Uterus (tissue), 2 donors: ENCODE results near the gene MAP7D2.

Experiments used
- POLR2A ChIP-seq, 2 donors: fragments of 450-650 bp; IDR thresholded peaks; one replicate each; pipeline ENCODE4 v1.6.1; 2016; ENCODE audit warnings: antibody characterized with exemption in 2 of 2, mild to moderate bottlenecking in 1 of 2, moderate library complexity in 1 of 2
- TF ChIP-seq, protein P1 (sequence below), 4 experiments: fragments of 200-600 bp in 2 of 4; fragments of 450-650 bp in 2 of 4; sonication (generic) in 2 of 4; IDR thresholded peaks; one replicate each; pipeline ENCODE4 v1.5.1; 2016 to 2019; ENCODE audit warnings: antibody characterized with exemption in 4 of 4, mild to moderate bottlenecking in 2 of 4, moderate library complexity in 1 of 4

DNA sequence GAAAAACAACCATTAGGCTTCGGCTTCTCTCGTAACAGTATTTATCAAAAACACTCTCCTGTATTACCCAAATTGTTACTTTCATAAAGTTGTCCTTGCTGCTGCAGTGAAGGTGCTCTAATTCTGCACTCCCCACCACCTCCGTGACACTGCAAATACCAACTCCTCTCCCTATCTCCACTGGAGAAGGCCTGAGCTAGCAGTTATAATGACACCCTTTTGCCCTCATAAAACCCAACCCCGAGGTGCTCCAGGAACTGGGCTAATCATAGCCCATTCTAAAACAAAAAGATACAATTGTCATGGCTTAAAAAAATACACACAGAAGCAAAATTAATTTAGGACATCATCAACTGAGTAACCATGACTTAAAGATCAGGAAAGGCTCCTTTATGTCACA is 59.2 kb downstream of the MAP7D2 start:
- TF ChIP-seq, protein P1, sequence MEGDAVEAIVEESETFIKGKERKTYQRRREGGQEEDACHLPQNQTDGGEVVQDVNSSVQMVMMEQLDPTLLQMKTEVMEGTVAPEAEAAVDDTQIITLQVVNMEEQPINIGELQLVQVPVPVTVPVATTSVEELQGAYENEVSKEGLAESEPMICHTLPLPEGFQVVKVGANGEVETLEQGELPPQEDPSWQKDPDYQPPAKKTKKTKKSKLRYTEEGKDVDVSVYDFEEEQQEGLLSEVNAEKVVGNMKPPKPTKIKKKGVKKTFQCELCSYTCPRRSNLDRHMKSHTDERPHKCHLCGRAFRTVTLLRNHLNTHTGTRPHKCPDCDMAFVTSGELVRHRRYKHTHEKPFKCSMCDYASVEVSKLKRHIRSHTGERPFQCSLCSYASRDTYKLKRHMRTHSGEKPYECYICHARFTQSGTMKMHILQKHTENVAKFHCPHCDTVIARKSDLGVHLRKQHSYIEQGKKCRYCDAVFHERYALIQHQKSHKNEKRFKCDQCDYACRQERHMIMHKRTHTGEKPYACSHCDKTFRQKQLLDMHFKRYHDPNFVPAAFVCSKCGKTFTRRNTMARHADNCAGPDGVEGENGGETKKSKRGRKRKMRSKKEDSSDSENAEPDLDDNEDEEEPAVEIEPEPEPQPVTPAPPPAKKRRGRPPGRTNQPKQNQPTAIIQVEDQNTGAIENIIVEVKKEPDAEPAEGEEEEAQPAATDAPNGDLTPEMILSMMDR (IDR thresholded peaks at IDR 0.05), result no peak
- TF ChIP-seq POLR2A (IDR thresholded peaks at IDR 0.05), result no peak
